ENCODE data around the gene SAMD5. TPM values are rescaled to one million over a fixed set of nuclear protein-coding genes. Genes with fewer than 3 reads are reported as not detected.

SAMD5 gene
- total RNA-seq, 1 donor from 2014 or later = not detected

- intact Hi-C loops (cut with micrococcal nuclease) = no loop called here
- ChIA-PET CTCF (no interaction called here), POLR2A (no interaction called here)
- Mint-ChIP-seq H3K27me3 (peaks cover 49% of the 10 kb centered on the region), H3K36me3 (ENCODE audit: low read depth) (no peaks in the 10 kb centered on the region), H3K9me3 (no peaks in the 10 kb centered on the region), H3K27ac (no peak overlapping the region), H3K4me3 (no peak overlapping the region), H3K4me1 (peaks cover 20% of the 10 kb centered on the region)
- TF ChIP-seq CTCF (IDR thresholded peaks at IDR 0.05) = no peak
- DNase-seq = no peak
- ATAC-seq (ENCODE audit: low read depth) = no peak
Measured at GRCh38 chr6:147504848-147505247, 3.6 kb upstream of the SAMD5 start.

GRCh38 chr6:147506704-147507114 lies 1.8 kb upstream of the SAMD5 start:
- Mint-ChIP-seq H3K9me3 (no peaks in the 10 kb centered on the region), H3K36me3 (ENCODE audit: low read depth) (no peaks in the 10 kb centered on the region), H3K4me1 (peaks cover 20% of the 10 kb centered on the region), H3K27me3 (peaks cover 52% of the 10 kb centered on the region), H3K4me3 (peak overlapping the region; percentile 56), H3K27ac (no peak overlapping the region)
- no peak for DNase-seq
- no peak for ATAC-seq (ENCODE audit: low read depth)
- POLR2A ChIA-PET = no interaction called here
- no peak for TF ChIP-seq CTCF (IDR thresholded peaks at IDR 0.05)
- intact Hi-C loops (cut with micrococcal nuclease) = no loop called here
- CTCF ChIA-PET = interaction anchor here (1.0 kb wide), 1 partner anchor 670 kb away, joined by 3 read pairs; no protein-coding TSS in a partner anchor

DNA sequence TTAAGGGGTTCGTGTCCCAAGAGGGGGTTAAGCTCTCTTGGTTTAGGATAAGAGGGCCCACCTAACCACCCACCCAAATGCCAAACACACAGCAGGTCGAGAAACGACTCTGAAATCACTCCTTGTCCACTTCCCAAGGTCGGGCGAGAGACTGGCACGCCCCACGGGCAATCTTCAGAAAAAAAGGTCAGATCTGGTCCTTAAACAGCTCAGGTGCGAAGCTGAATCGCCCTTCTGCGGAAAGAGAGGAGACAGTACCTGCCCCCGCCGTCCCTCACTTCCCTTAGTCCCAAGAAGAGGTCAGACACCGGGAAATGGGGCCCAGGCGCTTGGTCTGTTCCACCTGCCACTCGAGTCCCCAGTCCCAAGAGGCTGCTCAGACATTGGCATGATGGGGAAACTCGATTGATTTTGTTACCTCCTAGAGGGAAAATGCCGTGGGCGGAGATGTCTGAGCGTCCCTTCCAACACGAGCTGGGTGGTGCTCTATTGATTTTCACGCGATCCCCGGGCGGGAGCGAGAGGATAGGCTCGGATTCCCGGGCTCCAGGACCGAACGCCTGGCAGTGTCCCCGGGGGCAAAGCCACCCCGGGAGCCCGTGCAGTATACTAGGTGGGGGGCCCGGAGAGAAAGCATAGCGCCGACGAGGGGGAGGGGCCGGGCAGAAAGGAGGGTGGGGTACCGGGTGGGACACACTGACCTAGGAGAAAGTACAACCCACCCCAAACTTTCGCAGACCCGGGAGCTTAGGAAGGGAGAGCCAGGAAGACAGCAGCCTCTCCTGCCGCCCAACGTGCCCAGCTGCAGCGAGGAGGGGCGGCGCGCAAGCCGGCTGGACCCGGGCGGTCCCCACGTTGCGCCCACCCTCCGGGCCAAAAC lies 1.1 kb upstream of the SAMD5 start:
- H3K4me1 Mint-ChIP-seq = peaks cover 20% of the 10 kb centered on the region
- ATAC-seq (ENCODE audit: low read depth) = no peak
- peak overlapping the region; percentile 56 for H3K4me3 Mint-ChIP-seq
- peaks cover 52% of the 10 kb centered on the region for H3K27me3 Mint-ChIP-seq
- no peak overlapping the region for H3K27ac Mint-ChIP-seq
- CTCF ChIA-PET = interaction anchor here (1.0 kb wide), 1 partner anchor 669 kb away, joined by 3 read pairs; no protein-coding TSS in a partner anchor
- intact Hi-C loops (cut with micrococcal nuclease) = no loop called here
- no peak for TF ChIP-seq CTCF (IDR thresholded peaks at IDR 0.05)
- H3K9me3 Mint-ChIP-seq = no peaks in the 10 kb centered on the region
- no peaks in the 10 kb centered on the region for H3K36me3 Mint-ChIP-seq (ENCODE audit: low read depth)
- POLR2A ChIA-PET = no interaction called here
- no peak for DNase-seq

- H3K4me3 Mint-ChIP-seq = peak overlapping the region; percentile 72
- ChIA-PET POLR2A (no interaction called here), CTCF (no interaction called here)
- H3K36me3 Mint-ChIP-seq (ENCODE audit: low read depth) = no peaks in the 10 kb centered on the region
- intact Hi-C loops (cut with micrococcal nuclease) = no loop called here
- H3K27ac Mint-ChIP-seq = no peak overlapping the region
- DNase-seq (no peak), ATAC-seq (ENCODE audit: low read depth) (no peak)
- peaks cover 43% of the 10 kb centered on the region for H3K27me3 Mint-ChIP-seq
- peaks cover 20% of the 10 kb centered on the region for H3K4me1 Mint-ChIP-seq
- no peaks in the 10 kb centered on the region for H3K9me3 Mint-ChIP-seq
- no peak for TF ChIP-seq CTCF (IDR thresholded peaks at IDR 0.05)
Measured at GRCh38 chr6:147508866-147509608, 547 bp downstream of the SAMD5 start.

- no peak overlapping the region for H3K27ac Mint-ChIP-seq
- CTCF ChIA-PET = no interaction called here
- POLR2A ChIA-PET = no interaction called here
- H3K36me3 Mint-ChIP-seq (ENCODE audit: low read depth) = no peaks in the 10 kb centered on the region
- H3K27me3 Mint-ChIP-seq = peaks cover 43% of the 10 kb centered on the region
- no peak for TF ChIP-seq CTCF (IDR thresholded peaks at IDR 0.05)
- DNase-seq (no peak), ATAC-seq (ENCODE audit: low read depth) (no peak)
- H3K9me3 Mint-ChIP-seq = no peaks in the 10 kb centered on the region
- intact Hi-C loops (cut with micrococcal nuclease) = no loop called here
- H3K4me1 Mint-ChIP-seq = peaks cover 20% of the 10 kb centered on the region
- H3K4me3 Mint-ChIP-seq = peak overlapping the region; percentile 47
Measured at GRCh38 chr6:147509891-147510290, 1.4 kb downstream of the SAMD5 start.
